Prostate gland (tissue), 2 donors: ENCODE measurements around the gene HOXA7. TPM values are rescaled to one million over a fixed set of nuclear protein-coding genes. Genes with fewer than 3 reads are reported as not detected.
A peak's percentile ranks its signal among the peaks of the same experiment; 100 is the strongest.

Source experiments
- DNase-seq: peaks from one replicate; pipeline ENCODE4 v3.0.0-alpha.2; 2019; ENCODE audit warnings: low spot score
- H3K27ac ChIP-seq, 2 donors: fragments of 200-600 bp; sonication (generic); 2 replicates each; pipeline ENCODE4 v1.5.1; 2017 to 2019
- H3K27me3 ChIP-seq: fragments of 200-600 bp; sonication (generic); replicated peaks from 2 replicates; pipeline ENCODE4 v1.5.1; 2019; ENCODE audit not compliant: insufficient read depth
- H3K36me3 ChIP-seq, 2 donors: fragments of 200-600 bp; sonication (generic); 1 replicate in 1 of 2; 2 replicates in 1 of 2; pipeline versions ENCODE4 v1.5.1 to v1.8.1; 2017 to 2019
- H3K4me1 ChIP-seq: fragments of 200-600 bp; sonication (generic); replicated peaks from 2 replicates; pipeline ENCODE4 v1.5.1; 2019
- H3K4me3 ChIP-seq, 2 donors: fragments of 200-600 bp; sonication (generic); 2 replicates each; pipeline ENCODE4 v1.5.1; 2017 to 2019
- H3K9me3 ChIP-seq: fragments of 200-600 bp; sonication (generic); 2 replicates; pipeline ENCODE4 v1.5.1; 2017
- POLR2A ChIP-seq: fragments of 450-650 bp; IDR thresholded peaks from one replicate; pipeline ENCODE4 v1.6.1; 2016; ENCODE audit warnings: antibody characterized with exemption, mild to moderate bottlenecking
- POLR2AphosphoS5 ChIP-seq: sonication (generic); formaldehyde crosslinking; IDR thresholded peaks from one replicate; pipeline ENCODE4 v1.6.1; 2017; ENCODE audit warnings: antibody characterized with exemption
- WGBS: methylation state at CpG from one replicate; pipeline ENCODE4 v1.1.5; 2018; 5-methylcytosine and 5-hydroxymethylcytosine counted together
- intact Hi-C: fragments of 100-400 bp; cut with DNase I; formaldehyde crosslinking; loops from one replicate; pipeline ENCODE4 v1.14.2; 2022
- microRNA counts, 2 donors: library from miRNA; unstranded; fragments of <30 nt; microRNA quantifications; one replicate each; lab custom pipeline; 2016 to 2017
- microRNA-seq: library from miRNA; unstranded; fragments of <30 nt; microRNA quantifications from one replicate; pipeline ENCODE4, GENCODE V29; 2016
- small RNA-seq, 2 donors: library from RNA; depleted of rRNA; stranded (forward); fragments of <200 nt; gene quantifications; one replicate each; pipeline ENCODE3, GENCODE V24; 2016
- total RNA-seq, 2 donors: library from RNA; depleted of rRNA; stranded (reverse); fragments of >200 nt; gene quantifications; one replicate each; pipeline ENCODE4 v1.1.0, GENCODE V29; 2016
- TF ChIP-seq, protein P1 (sequence below), 4 experiments: fragments of 200-600 bp in 2 of 4; fragments of 450-650 bp in 2 of 4; sonication (generic) in 2 of 4; IDR thresholded peaks; 1 replicate in 3 of 4; 2 replicates in 1 of 4; pipeline ENCODE4 v1.5.1; 2016 to 2019; ENCODE audit warnings: antibody characterized with exemption in 4 of 4, mild to moderate bottlenecking in 2 of 4, moderate library complexity in 2 of 4

The HOXA7 gene
- total RNA-seq, 2 donors from 2014 or later = 2.2 to 4.6 TPM

- no peak overlapping the region for H3K4me3 ChIP-seq
- H3K36me3 ChIP-seq = no peaks in the 10 kb centered on the region
- no peaks in the 10 kb centered on the region for H3K27me3 ChIP-seq
- no peak overlapping the region for H3K27ac ChIP-seq
- TF ChIP-seq POLR2A (no peak), POLR2AphosphoS5 (no peak)
- TF ChIP-seq, protein P1, sequence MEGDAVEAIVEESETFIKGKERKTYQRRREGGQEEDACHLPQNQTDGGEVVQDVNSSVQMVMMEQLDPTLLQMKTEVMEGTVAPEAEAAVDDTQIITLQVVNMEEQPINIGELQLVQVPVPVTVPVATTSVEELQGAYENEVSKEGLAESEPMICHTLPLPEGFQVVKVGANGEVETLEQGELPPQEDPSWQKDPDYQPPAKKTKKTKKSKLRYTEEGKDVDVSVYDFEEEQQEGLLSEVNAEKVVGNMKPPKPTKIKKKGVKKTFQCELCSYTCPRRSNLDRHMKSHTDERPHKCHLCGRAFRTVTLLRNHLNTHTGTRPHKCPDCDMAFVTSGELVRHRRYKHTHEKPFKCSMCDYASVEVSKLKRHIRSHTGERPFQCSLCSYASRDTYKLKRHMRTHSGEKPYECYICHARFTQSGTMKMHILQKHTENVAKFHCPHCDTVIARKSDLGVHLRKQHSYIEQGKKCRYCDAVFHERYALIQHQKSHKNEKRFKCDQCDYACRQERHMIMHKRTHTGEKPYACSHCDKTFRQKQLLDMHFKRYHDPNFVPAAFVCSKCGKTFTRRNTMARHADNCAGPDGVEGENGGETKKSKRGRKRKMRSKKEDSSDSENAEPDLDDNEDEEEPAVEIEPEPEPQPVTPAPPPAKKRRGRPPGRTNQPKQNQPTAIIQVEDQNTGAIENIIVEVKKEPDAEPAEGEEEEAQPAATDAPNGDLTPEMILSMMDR (IDR thresholded peaks at IDR 0.05) = no peak
- H3K4me1 ChIP-seq = peaks cover 2% of the 10 kb centered on the region
- H3K9me3 ChIP-seq = no peaks in the 10 kb centered on the region
- intact Hi-C loops = no loop called here
- no peak for DNase-seq
- 93% methylated on average over 13 of the region's 13 CpGs for WGBS
These were observed 51.0 kb downstream of the HOXA7 start for GRCh38 chr7:27105301-27106031.

DNA sequence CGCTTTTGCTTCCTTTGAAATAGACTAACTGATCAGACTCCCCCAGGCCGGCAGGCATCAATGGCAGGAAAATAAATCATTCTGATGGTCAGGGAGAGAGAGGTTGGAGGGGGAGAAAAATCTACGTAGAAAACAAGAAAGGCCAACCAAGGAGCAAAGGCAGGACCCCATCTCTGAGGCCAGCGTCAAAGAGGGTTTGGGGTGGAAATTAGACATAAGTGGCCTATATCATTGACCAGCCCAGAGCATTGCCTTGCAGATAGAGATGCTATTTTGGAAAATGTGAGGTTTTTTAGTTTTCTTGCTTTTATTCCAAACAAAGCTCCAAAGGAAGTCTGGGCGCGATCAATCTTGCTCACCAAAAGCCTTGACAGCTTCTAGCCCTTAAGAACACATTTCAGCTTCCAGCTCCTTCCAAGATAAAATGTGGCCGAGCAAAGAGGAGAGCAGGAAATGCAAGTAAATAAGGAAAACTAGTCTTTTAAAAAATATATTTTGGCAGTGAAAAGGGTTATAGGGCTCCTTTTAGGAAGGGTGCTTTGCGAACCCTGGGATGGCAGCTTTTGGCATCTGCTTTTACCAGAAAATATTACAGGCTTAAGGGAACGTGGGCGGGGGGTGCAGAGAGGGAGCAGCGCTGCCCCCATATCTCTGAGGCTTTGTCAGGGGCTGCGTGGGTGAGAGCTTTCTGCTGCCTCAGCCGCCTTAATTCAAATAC lies 52.0 kb downstream of the HOXA7 start:
- Histone ChIP-seq H3K36me3 (no peaks in the 10 kb centered on the region), H3K27ac (no peak overlapping the region), H3K27me3 (no peaks in the 10 kb centered on the region), H3K9me3 (no peaks in the 10 kb centered on the region), H3K4me1 (no peaks in the 10 kb centered on the region), H3K4me3 (no peak overlapping the region)
- TF ChIP-seq POLR2AphosphoS5 (no peak), POLR2A (no peak)
- TF ChIP-seq, protein P1 (IDR thresholded peaks at IDR 0.05) = no peak
- intact Hi-C loops = no loop called here
- 85% methylated on average over 13 of the region's 13 CpGs for WGBS
- no peak for DNase-seq

MicroRNA genes within 50 kb of the gene (microRNA counts, 767-probe panel; counts per million panel counts)
- 4,337 to 4,346 counts per million in 2 donors for microRNA hsa-miR-196b-5p (lab: Ali Mortazavi, UCI)

Small RNAs within 50 kb of the gene (microRNA-seq; reads per million reads assigned to microRNA genes)
- 7,351 reads per million, percentile 95 among the genes with 10 or more reads in this experiment for gene MIR196B

Small RNAs within 50 kb of the gene (small RNA-seq; reads per million reads assigned to genes)
- 0 reads per million in 2 donors for gene AC004080.5
- gene RF02140 = 0 reads per million in 2 donors
- gene RF02141 = 0 reads per million in 2 donors

Other genes starting within 250 kb of the HOXA7 start
- gene HOXA1, start 60.7 kb downstream of the HOXA7 start, total RNA-seq = 1 to 10 TPM in 1 of 2 donors, not detected in 1; 2.1 TPM
- gene HOXA2, start 54.0 kb downstream of the HOXA7 start, total RNA-seq = 1 to 10 TPM in 1 of 2 donors, not detected in 1; 1.4 TPM
- gene HOXA4, start 25.9 kb downstream of the HOXA7 start, total RNA-seq = 1 to 10 TPM; 1.4 to 1.8 TPM
- gene HOXA5, start 13.0 kb downstream of the HOXA7 start, total RNA-seq = 10 to 100 TPM in 1 of 2 donors, 1 to 10 TPM in 1; 3.7 to 12.9 TPM
- 1 to 10 TPM; 6.9 to 7.5 TPM for gene HOXA6, start 8.9 kb downstream of the HOXA7 start, total RNA-seq
- gene HOXA3, start 4.1 kb downstream of the HOXA7 start, total RNA-seq = 1 to 10 TPM; 2.8 to 3.1 TPM
- gene HOXA9, start 8.9 kb upstream of the HOXA7 start, total RNA-seq = 10 to 100 TPM; 14.7 to 57.0 TPM
- gene HOXA10, start 17.6 kb upstream of the HOXA7 start, total RNA-seq = 10 to 100 TPM; 25.8 to 65.6 TPM
- 1 to 10 TPM; 8.5 to 9.8 TPM for gene HOXA11, start 28.6 kb upstream of the HOXA7 start, total RNA-seq
- 10 to 100 TPM; 19.1 to 50.4 TPM for gene HOXA13, start 43.4 kb upstream of the HOXA7 start, total RNA-seq
- 1 to 10 TPM; 5.1 to 5.9 TPM for gene EVX1, start 86.1 kb upstream of the HOXA7 start, total RNA-seq